ENCODE measurements around the gene HNRNPA3.

GRCh38 chr2:177252808-177253531, 40.4 kb downstream of the HNRNPA3 start:
- TF ChIP-seq, protein P1, sequence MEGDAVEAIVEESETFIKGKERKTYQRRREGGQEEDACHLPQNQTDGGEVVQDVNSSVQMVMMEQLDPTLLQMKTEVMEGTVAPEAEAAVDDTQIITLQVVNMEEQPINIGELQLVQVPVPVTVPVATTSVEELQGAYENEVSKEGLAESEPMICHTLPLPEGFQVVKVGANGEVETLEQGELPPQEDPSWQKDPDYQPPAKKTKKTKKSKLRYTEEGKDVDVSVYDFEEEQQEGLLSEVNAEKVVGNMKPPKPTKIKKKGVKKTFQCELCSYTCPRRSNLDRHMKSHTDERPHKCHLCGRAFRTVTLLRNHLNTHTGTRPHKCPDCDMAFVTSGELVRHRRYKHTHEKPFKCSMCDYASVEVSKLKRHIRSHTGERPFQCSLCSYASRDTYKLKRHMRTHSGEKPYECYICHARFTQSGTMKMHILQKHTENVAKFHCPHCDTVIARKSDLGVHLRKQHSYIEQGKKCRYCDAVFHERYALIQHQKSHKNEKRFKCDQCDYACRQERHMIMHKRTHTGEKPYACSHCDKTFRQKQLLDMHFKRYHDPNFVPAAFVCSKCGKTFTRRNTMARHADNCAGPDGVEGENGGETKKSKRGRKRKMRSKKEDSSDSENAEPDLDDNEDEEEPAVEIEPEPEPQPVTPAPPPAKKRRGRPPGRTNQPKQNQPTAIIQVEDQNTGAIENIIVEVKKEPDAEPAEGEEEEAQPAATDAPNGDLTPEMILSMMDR (IDR thresholded peaks at IDR 0.05; ENCODE audit: low read depth, low read length, poor library complexity, severe bottlenecking): no peak
- no peak for TF ChIP-seq EZH2phosphoT487 (IDR thresholded peaks at IDR 0.05; ENCODE audit: borderline replicate concordance, low read length)
